Vagina (tissue), 2 donors: ENCODE measurements around the gene MORF4L1. TPM values are rescaled to one million over a fixed set of nuclear protein-coding genes. Genes with fewer than 3 reads are reported as not detected.

Experiments used
- DNase-seq, 2 donors: peaks; one replicate each; pipeline ENCODE4 v3.0.0-alpha.2; 2017; ENCODE audit errors: extremely low spot score in 2 of 2
- H3K27ac ChIP-seq: fragments of 200-600 bp; sonication (generic); one replicate; pipeline ENCODE4 v1.5.1; 2019
- H3K27me3 ChIP-seq: fragments of 200-600 bp; sonication (generic); one replicate; pipeline ENCODE4 v1.5.1; 2019
- H3K36me3 ChIP-seq, 2 donors: fragments of 200-600 bp; sonication (generic); one replicate each; pipeline ENCODE4 v1.5.1; 2017 to 2019
- H3K4me1 ChIP-seq: fragments of 200-600 bp; sonication (generic); one replicate; pipeline ENCODE4 v1.5.1; 2019
- H3K4me3 ChIP-seq, 2 donors: fragments of 200-600 bp; sonication (generic); 1 replicate in 1 of 2; 2 replicates in 1 of 2; pipeline ENCODE4 v1.5.1; 2016 to 2019
- H3K9me3 ChIP-seq: fragments of 200-600 bp; sonication (generic); one replicate; pipeline ENCODE4 v1.5.1; 2019
- CTCF ChIP-seq, 3 experiments: fragments of 450-650 bp in 2 of 3; fragments of 200-600 bp in 1 of 3; sonication (generic) in 1 of 3; IDR thresholded peaks; one replicate each; pipeline ENCODE4 v1.5.1; 2017 to 2019; ENCODE audit warnings: antibody characterized with exemption in 3 of 3, mild to moderate bottlenecking in 2 of 3, moderate library complexity in 2 of 3
- POLR2A ChIP-seq, 2 donors: fragments of 450-650 bp; IDR thresholded peaks; one replicate each; pipeline ENCODE4 v1.6.1; 2017; ENCODE audit warnings: antibody characterized with exemption in 2 of 2, mild to moderate bottlenecking in 2 of 2, moderate library complexity in 2 of 2
- POLR2AphosphoS5 ChIP-seq, 2 donors: sonication (generic); formaldehyde crosslinking; IDR thresholded peaks; one replicate each; pipeline ENCODE4 v1.9.0; 2017; ENCODE audit warnings: antibody characterized with exemption in 2 of 2, mild to moderate bottlenecking in 2 of 2, low read depth in 1 of 2; ENCODE audit not compliant: insufficient read depth in 1 of 2
- intact Hi-C: fragments of 100-400 bp; cut with DNase I; formaldehyde crosslinking; loops from one replicate; pipeline ENCODE4 v1.15.1; 2023
- total RNA-seq: library from RNA; depleted of rRNA; stranded (reverse); fragments of >200 nt; gene quantifications from one replicate; pipeline ENCODE4 v1.2.3, GENCODE V29; 2016

MORF4L1 gene
- total RNA-seq, 1 donor from 2014 or later: 170 TPM

- Histone ChIP-seq H3K9me3 (no peaks in the 10 kb centered on the region), H3K4me3 (no peak overlapping the region), H3K27me3 (no peaks in the 10 kb centered on the region), H3K36me3 (peaks cover 0 to 59% of the 10 kb centered on the region in 2 donors), H3K4me1 (peaks cover 4% of the 10 kb centered on the region), H3K27ac (peak overlapping the region; percentile 31)
- TF ChIP-seq POLR2AphosphoS5 (IDR thresholded peaks at IDR 0.05; ENCODE audit: insufficient read depth in 1 of 2, low read depth in 1 of 2) (no peak), CTCF (IDR thresholded peaks at IDR 0.05) (no peak), POLR2A (IDR thresholded peaks at IDR 0.05) (no peak)
- intact Hi-C loops: no loop called here
- no peak for DNase-seq
These were observed 49.8 kb downstream of the MORF4L1 start for GRCh38 chr15:78922527-78922926.

- peak overlapping the region; percentile 31 for H3K27ac ChIP-seq
- H3K9me3 ChIP-seq: no peaks in the 10 kb centered on the region
- no peak for TF ChIP-seq POLR2AphosphoS5 (IDR thresholded peaks at IDR 0.05; ENCODE audit: insufficient read depth in 1 of 2, low read depth in 1 of 2)
- TF ChIP-seq CTCF (IDR thresholded peaks at IDR 0.05): no peak
- no peak for TF ChIP-seq POLR2A (IDR thresholded peaks at IDR 0.05)
- no peak overlapping the region for H3K4me3 ChIP-seq
- no peaks in the 10 kb centered on the region for H3K4me1 ChIP-seq
- H3K27me3 ChIP-seq: no peaks in the 10 kb centered on the region
- DNase-seq: no peak
- intact Hi-C loops: no loop called here
- peaks cover 0 to 64% of the 10 kb centered on the region in 2 donors for H3K36me3 ChIP-seq
These were observed 50.3 kb downstream of the MORF4L1 start for GRCh38 chr15:78923015-78923414.

- H3K27me3 ChIP-seq: no peaks in the 10 kb centered on the region
- intact Hi-C loops: no loop called here
- no peak overlapping the region for H3K4me3 ChIP-seq
- TF ChIP-seq POLR2AphosphoS5 (IDR thresholded peaks at IDR 0.05; ENCODE audit: insufficient read depth in 1 of 2, low read depth in 1 of 2): no peak
- no peak for TF ChIP-seq POLR2A (IDR thresholded peaks at IDR 0.05)
- no peak for TF ChIP-seq CTCF (IDR thresholded peaks at IDR 0.05)
- H3K36me3 ChIP-seq: peaks cover 0 to 60% of the 10 kb centered on the region in 2 donors
- no peaks in the 10 kb centered on the region for H3K9me3 ChIP-seq
- no peaks in the 10 kb centered on the region for H3K4me1 ChIP-seq
- DNase-seq: no peak
- H3K27ac ChIP-seq: no peak overlapping the region
These were observed 51.0 kb downstream of the MORF4L1 start for GRCh38 chr15:78923480-78924360.

GRCh38 chr15:78925076-78925624 lies 52.5 kb downstream of the MORF4L1 start:
- H3K9me3 ChIP-seq: no peaks in the 10 kb centered on the region
- no peak overlapping the region for H3K27ac ChIP-seq
- intact Hi-C loops: no loop called here
- H3K4me1 ChIP-seq: peaks cover 10% of the 10 kb centered on the region
- no peak overlapping the region for H3K4me3 ChIP-seq
- no peaks in the 10 kb centered on the region for H3K27me3 ChIP-seq
- TF ChIP-seq POLR2AphosphoS5 (IDR thresholded peaks at IDR 0.05; ENCODE audit: insufficient read depth in 1 of 2, low read depth in 1 of 2) (no peak), POLR2A (IDR thresholded peaks at IDR 0.05) (no peak), CTCF (IDR thresholded peaks at IDR 0.05) (no peak)
- DNase-seq: no peak
- peaks cover 0 to 54% of the 10 kb centered on the region in 2 donors for H3K36me3 ChIP-seq
